ENCODE measurements around the gene SMAD6.

SMAD6 gene

GRCh38 chr15:66739287-66739686 is 37.3 kb downstream of the SMAD6 start:
- in situ Hi-C loops (cut with MboI; ENCODE audit: low sequenced_read_pairs): no loop called here

- in situ Hi-C loops (cut with MboI; ENCODE audit: low sequenced_read_pairs): no loop called here
Measured at GRCh38 chr15:66740802-66741201, 38.8 kb downstream of the SMAD6 start.

DNA sequence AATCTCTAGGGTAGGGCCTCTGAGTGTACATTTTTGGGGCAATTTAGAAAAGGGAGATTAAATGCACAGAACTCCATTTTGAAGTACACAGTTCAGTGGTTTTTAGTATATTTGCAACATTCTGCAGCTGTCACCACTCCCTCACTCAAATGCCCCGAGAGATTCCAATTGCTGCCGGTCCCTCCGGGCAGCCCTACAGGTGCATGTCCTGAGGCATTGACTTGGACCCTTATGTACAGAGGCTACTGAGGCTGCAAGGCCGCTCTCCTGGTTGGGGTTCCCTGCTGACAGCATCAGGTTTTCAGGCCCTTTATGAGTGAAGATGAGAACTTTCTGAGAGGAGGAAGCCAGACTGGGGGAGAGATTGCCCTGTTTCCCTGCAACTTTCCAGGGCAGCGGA is 39.6 kb downstream of the SMAD6 start:
- in situ Hi-C loops (cut with MboI; ENCODE audit: low sequenced_read_pairs): no loop called here

- in situ Hi-C loops (cut with MboI; ENCODE audit: low sequenced_read_pairs): no loop called here
Measured at GRCh38 chr15:66742286-66742685, 40.2 kb downstream of the SMAD6 start.

GRCh38 chr15:66743204-66743603 is 41.2 kb downstream of the SMAD6 start:
- in situ Hi-C loops (cut with MboI; ENCODE audit: low sequenced_read_pairs): no loop called here

- in situ Hi-C loops (cut with MboI; ENCODE audit: low sequenced_read_pairs): no loop called here
Measured at GRCh38 chr15:66743703-66744536, 41.9 kb downstream of the SMAD6 start.

GRCh38 chr15:66744610-66745279 is 42.7 kb downstream of the SMAD6 start:
- in situ Hi-C loops (cut with MboI; ENCODE audit: low sequenced_read_pairs): no loop called here

GRCh38 chr15:66745530-66746230 is 43.6 kb downstream of the SMAD6 start:
- in situ Hi-C loops (cut with MboI; ENCODE audit: low sequenced_read_pairs): no loop called here

- in situ Hi-C loops (cut with MboI; ENCODE audit: low sequenced_read_pairs): no loop called here
Measured at GRCh38 chr15:66746231-66746605, 44.2 kb downstream of the SMAD6 start.

DNA sequence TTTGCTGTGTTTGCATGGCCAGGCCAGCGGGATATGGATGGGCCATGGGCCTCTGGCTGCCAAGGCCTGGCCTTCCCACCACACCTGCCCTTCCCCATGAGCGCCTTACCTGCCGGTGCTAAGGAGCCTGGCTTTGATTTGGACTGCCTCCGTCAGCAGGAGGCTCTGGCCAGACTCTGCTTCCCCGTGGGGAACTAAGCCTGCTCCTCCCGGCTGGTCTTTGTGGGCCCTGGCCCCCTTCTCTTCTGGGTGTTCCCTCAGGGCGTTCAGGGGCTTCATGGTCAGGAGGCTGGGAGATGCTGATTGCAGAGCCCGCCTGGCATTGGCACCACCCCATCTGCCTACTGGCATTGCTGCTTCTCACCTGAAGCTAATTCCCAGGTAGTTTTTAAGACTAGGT is 45.2 kb downstream of the SMAD6 start:
- in situ Hi-C loops (cut with MboI; ENCODE audit: low sequenced_read_pairs): no loop called here

DNA sequence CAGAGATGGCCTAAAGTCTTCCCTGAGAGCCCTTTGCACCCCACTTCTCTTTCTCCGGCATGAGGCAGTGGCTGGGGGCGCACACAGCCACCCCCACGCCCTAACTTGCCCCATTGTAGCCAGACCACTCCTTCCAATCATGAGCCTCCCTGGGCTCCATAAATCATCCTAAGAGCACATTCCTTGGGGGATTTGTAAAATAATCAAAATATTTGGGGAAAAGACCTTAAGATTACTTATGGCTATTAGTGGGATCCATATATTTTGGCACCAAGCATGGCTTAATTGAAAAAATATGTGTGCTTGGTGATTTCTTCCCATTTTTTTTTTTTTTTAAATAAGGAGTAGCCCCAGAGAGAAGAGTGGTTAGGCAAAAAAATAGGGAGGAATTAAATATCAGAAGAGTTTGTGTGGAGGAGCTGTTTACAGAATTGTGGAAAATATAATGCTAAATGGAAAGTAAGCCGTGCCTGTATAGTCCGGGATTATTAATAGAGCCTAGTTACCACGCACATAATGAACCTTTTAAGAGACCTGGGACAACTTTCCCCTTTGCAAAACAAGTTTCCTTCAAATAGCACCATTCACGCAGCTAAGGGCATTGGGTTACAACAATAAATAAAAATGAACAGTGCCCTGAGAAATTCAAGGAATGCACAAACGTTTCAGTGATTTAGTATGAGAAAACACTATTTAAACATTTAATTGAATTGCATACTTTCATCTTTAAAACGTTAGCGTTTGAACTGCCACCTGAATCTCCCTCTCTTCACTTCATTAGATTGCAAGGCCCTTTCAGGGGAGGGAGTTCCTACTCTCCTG is 46.1 kb downstream of the SMAD6 start:
- in situ Hi-C loops (cut with MboI; ENCODE audit: low sequenced_read_pairs): no loop called here

DNA sequence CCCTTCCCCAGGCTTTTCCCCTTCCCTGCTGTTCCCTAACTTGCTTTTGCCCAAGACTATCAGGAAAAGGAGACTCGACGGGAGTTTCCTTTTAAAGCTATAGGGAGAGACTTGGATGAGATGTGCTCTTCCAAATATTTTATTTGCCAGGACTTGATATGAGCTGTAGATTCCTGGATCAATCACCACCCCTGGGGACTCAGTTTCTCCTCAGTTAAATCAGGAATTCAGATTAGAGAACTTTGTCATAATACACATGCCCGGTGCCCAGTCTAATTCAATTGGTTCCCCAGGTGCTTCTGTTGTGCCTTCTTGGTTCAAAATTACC is 46.6 kb downstream of the SMAD6 start:
- in situ Hi-C loops (cut with MboI; ENCODE audit: low sequenced_read_pairs): no loop called here

GRCh38 chr15:66749841-66750575 is 48.0 kb downstream of the SMAD6 start:
- in situ Hi-C loops (cut with MboI; ENCODE audit: low sequenced_read_pairs): no loop called here

DNA sequence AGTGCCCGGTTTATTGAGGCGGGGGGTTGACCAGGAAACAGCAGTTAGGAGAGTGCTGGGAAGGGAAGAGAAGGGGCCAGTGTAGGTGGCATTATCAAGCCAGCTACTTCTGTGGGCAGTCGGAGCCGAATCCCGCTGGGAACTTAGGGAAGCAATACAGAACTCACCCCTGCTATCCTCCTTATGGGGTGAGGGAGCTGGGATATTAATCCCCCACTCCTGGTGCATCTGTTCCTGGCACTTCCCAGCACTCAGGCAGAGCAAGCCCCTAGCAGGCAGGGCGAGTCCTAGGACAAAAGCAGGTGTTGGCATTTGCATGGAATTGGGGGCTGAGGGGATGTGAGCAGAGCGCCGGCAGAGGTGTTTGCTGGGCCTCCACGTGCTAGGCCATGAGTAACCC is 48.6 kb downstream of the SMAD6 start:
- in situ Hi-C loops (cut with MboI; ENCODE audit: low sequenced_read_pairs): no loop called here

GRCh38 chr15:66751579-66751978 is 49.5 kb downstream of the SMAD6 start:
- in situ Hi-C loops (cut with MboI; ENCODE audit: low sequenced_read_pairs): no loop called here

GRCh38 chr15:66752078-66752477 is 50.0 kb downstream of the SMAD6 start:
- in situ Hi-C loops (cut with MboI; ENCODE audit: low sequenced_read_pairs): no loop called here

DNA sequence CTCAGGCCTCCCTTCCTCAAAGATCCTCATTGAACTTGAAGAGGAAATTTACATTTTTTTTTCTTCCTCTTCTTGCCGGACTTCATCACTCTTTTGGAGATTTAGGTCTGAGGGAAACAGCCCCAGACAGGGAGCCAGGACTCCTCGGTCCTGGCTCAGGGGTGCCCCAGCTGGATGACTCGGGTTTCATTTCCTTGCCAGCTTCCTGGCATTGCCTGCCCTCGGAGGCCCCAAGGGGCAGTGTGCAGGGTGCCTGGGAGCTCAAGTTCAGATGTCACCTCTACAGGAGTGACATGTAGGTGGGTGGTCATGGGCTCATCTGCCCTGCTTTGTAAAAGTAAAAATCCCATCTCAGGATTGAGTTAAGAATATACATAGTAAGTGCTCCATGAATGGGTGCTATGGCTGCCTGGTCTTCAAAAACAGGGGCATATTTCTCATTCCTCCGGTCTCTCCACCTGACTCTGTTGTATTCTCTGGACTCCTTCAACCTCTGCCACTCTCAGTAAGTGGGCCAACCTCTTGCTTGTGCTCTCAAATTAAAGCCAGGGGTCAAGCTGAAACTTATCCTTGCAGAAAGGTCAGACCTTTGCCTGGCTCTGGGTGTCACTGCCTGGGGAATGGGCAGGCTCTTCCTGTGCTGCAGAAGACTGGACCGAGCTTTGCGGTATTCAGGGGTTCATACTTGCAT is 51.8 kb downstream of the SMAD6 start:
- in situ Hi-C loops (cut with MboI; ENCODE audit: low sequenced_read_pairs): no loop called here

- in situ Hi-C loops (cut with MboI; ENCODE audit: low sequenced_read_pairs): no loop called here
Measured at GRCh38 chr15:66754789-66755188, 52.8 kb downstream of the SMAD6 start.

DNA sequence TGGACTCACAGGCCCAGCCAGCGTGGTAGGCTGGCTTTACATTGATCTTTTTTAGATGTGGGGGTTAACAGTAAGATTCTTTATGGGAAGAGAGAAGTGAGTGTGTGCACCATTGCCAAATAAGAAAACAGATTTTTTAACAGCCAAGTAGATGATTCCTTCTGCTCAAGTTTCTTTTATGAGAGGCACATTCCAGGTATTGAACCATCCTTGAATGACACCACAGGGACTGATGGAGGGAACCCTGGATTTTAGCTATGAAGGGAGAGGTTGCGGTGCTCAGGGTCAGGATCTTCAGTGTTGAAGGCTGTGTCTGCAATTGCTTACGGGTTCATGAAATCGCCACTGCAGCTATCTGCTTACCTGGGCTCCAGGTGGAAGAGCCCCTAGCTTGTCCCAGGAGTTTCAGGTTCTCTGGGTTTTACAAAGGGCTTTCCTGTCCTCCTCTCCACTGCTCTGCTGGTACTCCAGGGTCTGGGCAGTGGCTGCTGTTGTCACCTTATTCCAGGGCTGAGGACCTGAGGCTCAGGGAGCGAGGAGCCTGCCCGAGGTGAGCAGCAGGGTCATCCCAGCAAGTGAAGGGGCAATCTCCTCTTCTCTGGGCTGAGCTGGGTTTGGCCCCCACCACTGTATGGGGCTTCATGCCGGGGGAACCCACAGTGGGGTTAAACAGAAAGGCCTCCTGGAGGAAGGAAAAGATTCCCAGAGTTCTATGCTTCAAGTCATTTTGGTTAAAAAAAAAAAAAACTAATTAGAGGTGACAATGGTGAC is 53.4 kb downstream of the SMAD6 start:
- in situ Hi-C loops (cut with MboI; ENCODE audit: low sequenced_read_pairs): no loop called here
